ENCODE measurements around the gene STAP2. TPM values are rescaled to one million over a fixed set of nuclear protein-coding genes. Genes with fewer than 3 reads are reported as not detected.

The STAP2 gene
- polyA plus RNA-seq, 1 experiment: 5.3 TPM

GRCh38 chr19:4363571-4364304, 25.1 kb upstream of the STAP2 start:
- CTCF ChIA-PET: interaction anchor here (2.6 kb wide), 1 partner anchor 11 kb away, joined by 15 to 20 read pairs; no protein-coding TSS in a partner anchor
- Histone ChIP-seq H3K27me3 (ENCODE audit: control insufficient read depth, insufficient read depth, low read length) (no peaks in the 10 kb centered on the region), H3K9me3 (ENCODE audit: control insufficient read depth, insufficient read depth, low read length) (no peaks in the 10 kb centered on the region; the same call in 1 of the 2 replicates), H3K4me3 (ENCODE audit: low read depth, low read length) (no peak overlapping the region), H3K27ac (ENCODE audit: low read depth, low read length) (no peak overlapping the region)
- no peak for TF ChIP-seq CTCF (IDR thresholded peaks at IDR 0.05; ENCODE audit: low read depth, low read length)
- POLR2A ChIA-PET: no interaction called here
- no peak for DNase-seq (ENCODE audit: low read depth, low spot score)

GRCh38 chr19:4362831-4363545, 24.4 kb upstream of the STAP2 start:
- Histone ChIP-seq H3K27ac (ENCODE audit: low read depth, low read length) (peak overlapping the region; percentile 11), H3K4me3 (ENCODE audit: low read depth, low read length) (no peak overlapping the region), H3K27me3 (ENCODE audit: control insufficient read depth, insufficient read depth, low read length) (no peaks in the 10 kb centered on the region), H3K9me3 (ENCODE audit: control insufficient read depth, insufficient read depth, low read length) (no peaks in the 10 kb centered on the region; the same call in 1 of the 2 replicates)
- ChIA-PET POLR2A (no interaction called here), CTCF (interaction anchor here (1.4 to 2.6 kb wide), 2 partner anchors 10 to 38 kb away, joined by 3 to 15 read pairs; partner anchors contain the start of gene SH3GL1)
- DNase-seq (ENCODE audit: low read depth, low spot score): no peak
- TF ChIP-seq CTCF (IDR thresholded peaks at IDR 0.05; ENCODE audit: low read depth, low read length): peak; percentile 31

GRCh38 chr19:4362101-4362828, 23.6 kb upstream of the STAP2 start:
- Histone ChIP-seq H3K9me3 (ENCODE audit: control insufficient read depth, insufficient read depth, low read length) (no peaks in the 10 kb centered on the region; the same call in 1 of the 2 replicates), H3K4me3 (ENCODE audit: low read depth, low read length) (no peak overlapping the region), H3K27ac (ENCODE audit: low read depth, low read length) (no peak overlapping the region), H3K27me3 (ENCODE audit: control insufficient read depth, insufficient read depth, low read length) (no peaks in the 10 kb centered on the region)
- no peak for DNase-seq (ENCODE audit: low read depth, low spot score)
- CTCF ChIA-PET: interaction anchor here (1.4 to 2.6 kb wide), 2 partner anchors 9 to 38 kb away, joined by 3 to 15 read pairs; partner anchors contain the start of gene SH3GL1
- TF ChIP-seq CTCF (IDR thresholded peaks at IDR 0.05; ENCODE audit: low read depth, low read length): no peak
- POLR2A ChIA-PET: no interaction called here

- POLR2A ChIA-PET: interaction anchor here (0.9 to 1.7 kb wide), 2 partner anchors 10 to 19 kb away, joined by 3 read pairs; partner anchors contain the start of gene MPND
- Histone ChIP-seq H3K27ac (ENCODE audit: low read depth, low read length) (no peak overlapping the region), H3K9me3 (ENCODE audit: control insufficient read depth, insufficient read depth, low read length) (no peaks in the 10 kb centered on the region; the same call in 1 of the 2 replicates), H3K4me3 (ENCODE audit: low read depth, low read length) (no peak overlapping the region), H3K27me3 (ENCODE audit: control insufficient read depth, insufficient read depth, low read length) (no peaks in the 10 kb centered on the region)
- no peak for TF ChIP-seq CTCF (IDR thresholded peaks at IDR 0.05; ENCODE audit: low read depth, low read length)
- no peak for DNase-seq (ENCODE audit: low read depth, low spot score)
- CTCF ChIA-PET: interaction anchor here (1.4 to 2.6 kb wide), 2 partner anchors 9 to 39 kb away, joined by 3 to 15 read pairs; partner anchors contain the start of gene SH3GL1
Observed at GRCh38 chr19:4361152-4362046, 22.8 kb upstream of the STAP2 start.

All from AG04450 (cell line).